Measurements from ENCODE around the gene HSPA12B.

HSPA12B gene

DNA sequence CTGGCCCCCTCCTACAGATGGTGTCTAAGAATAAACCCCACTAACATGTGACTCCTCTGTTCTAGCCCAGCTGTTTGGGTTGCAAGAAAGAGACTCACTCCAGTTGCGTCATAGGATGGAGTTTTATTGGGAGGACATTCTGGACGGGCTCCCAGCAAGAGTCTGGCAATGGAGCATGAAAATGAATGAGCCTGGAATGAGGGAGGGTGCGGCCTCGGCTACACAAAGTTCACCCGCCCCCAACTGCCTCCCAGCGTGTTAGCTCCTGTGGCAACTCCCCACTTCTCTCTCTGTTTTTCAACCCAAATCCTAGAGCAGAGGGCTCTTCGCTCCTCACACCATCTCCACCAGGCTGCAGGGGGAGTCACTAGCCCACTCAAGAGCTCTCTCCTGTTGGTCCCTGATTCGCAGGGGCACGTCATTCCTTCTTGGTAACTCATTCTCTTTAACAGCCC, 45.6 kb upstream of the HSPA12B start:
- TF ChIP-seq EZH2phosphoT487 (IDR thresholded peaks at IDR 0.05; ENCODE audit: borderline replicate concordance, low read length) = no peak
- TF ChIP-seq, protein P1, sequence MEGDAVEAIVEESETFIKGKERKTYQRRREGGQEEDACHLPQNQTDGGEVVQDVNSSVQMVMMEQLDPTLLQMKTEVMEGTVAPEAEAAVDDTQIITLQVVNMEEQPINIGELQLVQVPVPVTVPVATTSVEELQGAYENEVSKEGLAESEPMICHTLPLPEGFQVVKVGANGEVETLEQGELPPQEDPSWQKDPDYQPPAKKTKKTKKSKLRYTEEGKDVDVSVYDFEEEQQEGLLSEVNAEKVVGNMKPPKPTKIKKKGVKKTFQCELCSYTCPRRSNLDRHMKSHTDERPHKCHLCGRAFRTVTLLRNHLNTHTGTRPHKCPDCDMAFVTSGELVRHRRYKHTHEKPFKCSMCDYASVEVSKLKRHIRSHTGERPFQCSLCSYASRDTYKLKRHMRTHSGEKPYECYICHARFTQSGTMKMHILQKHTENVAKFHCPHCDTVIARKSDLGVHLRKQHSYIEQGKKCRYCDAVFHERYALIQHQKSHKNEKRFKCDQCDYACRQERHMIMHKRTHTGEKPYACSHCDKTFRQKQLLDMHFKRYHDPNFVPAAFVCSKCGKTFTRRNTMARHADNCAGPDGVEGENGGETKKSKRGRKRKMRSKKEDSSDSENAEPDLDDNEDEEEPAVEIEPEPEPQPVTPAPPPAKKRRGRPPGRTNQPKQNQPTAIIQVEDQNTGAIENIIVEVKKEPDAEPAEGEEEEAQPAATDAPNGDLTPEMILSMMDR (IDR thresholded peaks at IDR 0.05; ENCODE audit: low read depth, low read length, poor library complexity, severe bottlenecking) = no peak
- no peaks in the 10 kb centered on the region for H3K36me3 ChIP-seq (ENCODE audit: control insufficient read depth, low read length)

DNA sequence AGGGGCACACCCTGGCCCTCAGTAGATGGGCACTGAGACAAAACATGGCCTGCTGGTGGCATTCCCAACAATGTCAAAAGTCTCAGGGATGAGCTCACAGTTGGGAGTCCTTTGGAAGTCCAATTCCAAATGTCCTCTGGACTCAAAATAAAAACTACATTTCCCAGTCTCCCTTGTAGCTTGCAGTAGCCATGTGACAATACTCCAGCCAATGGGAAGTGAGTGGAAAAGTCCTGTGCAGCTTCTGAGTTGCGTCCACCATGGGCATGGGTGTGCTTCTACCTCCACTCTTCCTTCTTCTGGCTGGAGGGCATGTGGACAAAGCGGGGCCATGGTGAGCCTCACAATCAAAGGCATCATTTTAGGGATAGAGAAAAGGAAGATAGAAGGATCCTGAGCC, 44.8 kb upstream of the HSPA12B start:
- H3K27ac ChIP-seq (ENCODE audit: low read depth, low read length) = no peak overlapping the region
- TF ChIP-seq EZH2phosphoT487 (IDR thresholded peaks at IDR 0.05; ENCODE audit: borderline replicate concordance, low read length) = no peak
- TF ChIP-seq, protein P1 (IDR thresholded peaks at IDR 0.05; ENCODE audit: low read depth, low read length, poor library complexity, severe bottlenecking) = no peak
- H4K20me1 ChIP-seq (ENCODE audit: control insufficient read depth, insufficient read depth, low read depth, low read length) = no peaks in the 10 kb centered on the region
- H3K9me3 ChIP-seq (ENCODE audit: control insufficient read depth, insufficient read depth, low read length) = no peaks in the 10 kb centered on the region
- no peaks in the 10 kb centered on the region for H3F3A ChIP-seq (ENCODE audit: control insufficient read depth, insufficient read depth)
- H3K4me3 ChIP-seq (ENCODE audit: low read length) = no peak overlapping the region
- no peaks in the 10 kb centered on the region for H3K36me3 ChIP-seq (ENCODE audit: control insufficient read depth, low read length)
- H3K4me1 ChIP-seq (ENCODE audit: control insufficient read depth, low read length) = no peaks in the 10 kb centered on the region
- no peaks in the 10 kb centered on the region for H3K27me3 ChIP-seq (ENCODE audit: control insufficient read depth, low read length)
- H3K9me2 ChIP-seq (replicated peaks; ENCODE audit: control insufficient read depth, low read length) = no peaks in the 10 kb centered on the region
- H3K4me2 ChIP-seq (ENCODE audit: low read length) = no peak overlapping the region
- H3K79me2 ChIP-seq (ENCODE audit: control insufficient read depth, low read length) = no peaks in the 10 kb centered on the region

More for the DNA sequence above, 45.6 kb upstream of the HSPA12B start:
- Histone ChIP-seq H3K4me2 (ENCODE audit: low read length) (no peak overlapping the region), H3K9me3 (ENCODE audit: control insufficient read depth, insufficient read depth, low read length) (no peaks in the 10 kb centered on the region), H3K4me1 (ENCODE audit: control insufficient read depth, low read length) (no peaks in the 10 kb centered on the region), H3K79me2 (ENCODE audit: control insufficient read depth, low read length) (no peaks in the 10 kb centered on the region), H3K4me3 (ENCODE audit: low read length) (no peak overlapping the region), H3K27ac (ENCODE audit: low read depth, low read length) (no peak overlapping the region), H3K27me3 (ENCODE audit: control insufficient read depth, low read length) (no peaks in the 10 kb centered on the region), H4K20me1 (ENCODE audit: control insufficient read depth, insufficient read depth, low read depth, low read length) (no peaks in the 10 kb centered on the region), H3K9me2 (replicated peaks; ENCODE audit: control insufficient read depth, low read length) (no peaks in the 10 kb centered on the region), H3F3A (ENCODE audit: control insufficient read depth, insufficient read depth) (no peaks in the 10 kb centered on the region)

DNA sequence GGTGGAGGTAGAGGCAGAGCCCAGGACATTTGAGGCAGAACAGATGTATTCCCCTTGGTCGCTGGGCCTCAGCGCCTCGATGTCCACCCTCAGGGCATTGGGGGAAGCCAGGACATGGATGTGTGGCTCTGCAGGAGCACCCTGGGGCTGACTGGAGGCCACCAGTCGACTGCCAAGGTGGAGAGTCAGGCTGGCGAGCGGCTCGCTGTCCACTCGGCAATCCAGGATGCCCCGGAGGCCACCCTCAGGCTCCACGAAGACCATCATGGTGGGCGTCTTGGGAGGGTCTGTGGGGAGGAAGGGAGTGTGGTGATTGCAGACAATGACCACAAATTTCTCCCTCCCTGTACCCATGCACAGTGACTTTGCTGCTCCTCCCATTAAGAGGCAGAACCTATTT, 42.5 kb upstream of the HSPA12B start:
- H3K4me2 ChIP-seq (ENCODE audit: low read length) = no peak overlapping the region
- no peaks in the 10 kb centered on the region for H3K9me2 ChIP-seq (replicated peaks; ENCODE audit: control insufficient read depth, low read length)
- H3F3A ChIP-seq (ENCODE audit: control insufficient read depth, insufficient read depth) = no peaks in the 10 kb centered on the region
- H3K79me2 ChIP-seq (ENCODE audit: control insufficient read depth, low read length) = no peaks in the 10 kb centered on the region
- H3K4me3 ChIP-seq (ENCODE audit: low read length) = no peak overlapping the region
- no peaks in the 10 kb centered on the region for H3K27me3 ChIP-seq (ENCODE audit: control insufficient read depth, low read length)
- no peaks in the 10 kb centered on the region for H3K9me3 ChIP-seq (ENCODE audit: control insufficient read depth, insufficient read depth, low read length)
- H3K4me1 ChIP-seq (ENCODE audit: control insufficient read depth, low read length) = no peaks in the 10 kb centered on the region
- no peak overlapping the region for H3K27ac ChIP-seq (ENCODE audit: low read depth, low read length)
- no peaks in the 10 kb centered on the region for H4K20me1 ChIP-seq (ENCODE audit: control insufficient read depth, insufficient read depth, low read depth, low read length)
- H3K36me3 ChIP-seq (ENCODE audit: control insufficient read depth, low read length) = no peaks in the 10 kb centered on the region
- TF ChIP-seq EZH2phosphoT487 (IDR thresholded peaks at IDR 0.05; ENCODE audit: borderline replicate concordance, low read length) = no peak
- TF ChIP-seq, protein P1 (IDR thresholded peaks at IDR 0.05; ENCODE audit: low read depth, low read length, poor library complexity, severe bottlenecking) = no peak
